ENCODE measurements around the gene GAPT. TPM values are rescaled to one million over a fixed set of nuclear protein-coding genes. Genes with fewer than 3 reads are reported as not detected.

GAPT gene
- total RNA-seq, 1 experiment from 2014 or later = not detected

GRCh38 chr5:58460732-58461286 is 30.4 kb upstream of the GAPT start:
- peak; percentile 79 for DNase-seq (ENCODE audit: low read depth)

GRCh38 chr5:58462154-58462553 is 29.1 kb upstream of the GAPT start:
- DNase-seq (ENCODE audit: low read depth) = peak; percentile 35

- DNase-seq (ENCODE audit: low read depth) = peak; percentile 60
Measured at GRCh38 chr5:58462623-58463230, 28.5 kb upstream of the GAPT start.

GRCh38 chr5:58466939-58467338 is 24.3 kb upstream of the GAPT start:
- peak; percentile 72 for DNase-seq (ENCODE audit: low read depth)

GRCh38 chr5:58469896-58470295 is 21.3 kb upstream of the GAPT start:
- DNase-seq (ENCODE audit: low read depth) = no peak

- no peak for DNase-seq (ENCODE audit: low read depth)
Measured at GRCh38 chr5:58475404-58475803, 15.8 kb upstream of the GAPT start.

- DNase-seq (ENCODE audit: low read depth) = no peak
Measured at GRCh38 chr5:58477760-58478376, 13.4 kb upstream of the GAPT start.

- no peak for DNase-seq (ENCODE audit: low read depth)
Measured at GRCh38 chr5:58481066-58481676, 10.1 kb upstream of the GAPT start.

GRCh38 chr5:58481828-58482227 is 9.4 kb upstream of the GAPT start:
- no peak for DNase-seq (ENCODE audit: low read depth)

- no peak for DNase-seq (ENCODE audit: low read depth)
Measured at GRCh38 chr5:58482536-58482935, 8.7 kb upstream of the GAPT start.

- DNase-seq (ENCODE audit: low read depth) = no peak
Measured at GRCh38 chr5:58484505-58484904, 6.7 kb upstream of the GAPT start.

GRCh38 chr5:58486290-58486689 is 4.9 kb upstream of the GAPT start:
- no peak for DNase-seq (ENCODE audit: low read depth)

GRCh38 chr5:58490402-58491050 is 709 bp upstream of the GAPT start:
- DNase-seq (ENCODE audit: low read depth) = no peak

GRCh38 chr5:58493141-58493540 is 1.9 kb downstream of the GAPT start:
- no peak for DNase-seq (ENCODE audit: low read depth)

- DNase-seq (ENCODE audit: low read depth) = no peak
Measured at GRCh38 chr5:58496488-58496887, 5.3 kb downstream of the GAPT start.

- no peak for DNase-seq (ENCODE audit: low read depth)
Measured at GRCh38 chr5:58497386-58497785, 6.2 kb downstream of the GAPT start.

GRCh38 chr5:58497921-58498320 is 6.7 kb downstream of the GAPT start:
- no peak for DNase-seq (ENCODE audit: low read depth)

- DNase-seq (ENCODE audit: low read depth) = peak; percentile 11
Measured at GRCh38 chr5:58498340-58498942, 7.2 kb downstream of the GAPT start.

- no peak for DNase-seq (ENCODE audit: low read depth)
Measured at GRCh38 chr5:58499231-58499630, 8.0 kb downstream of the GAPT start.

GRCh38 chr5:58499941-58500340 is 8.7 kb downstream of the GAPT start:
- no peak for DNase-seq (ENCODE audit: low read depth)

GRCh38 chr5:58501778-58502417 is 10.7 kb downstream of the GAPT start:
- DNase-seq (ENCODE audit: low read depth) = no peak
